Adrenal gland (tissue), 12 donors: ENCODE data around the gene KCNK3. TPM values are rescaled to one million over a fixed set of nuclear protein-coding genes. Genes with fewer than 3 reads are reported as not detected.
A peak's percentile ranks its signal among the peaks of the same experiment; 100 is the strongest.

Source experiments
- DNase-seq, 7 donors: peaks; one replicate each; pipeline ENCODE4 v3.0.0-alpha.2; 2019 to 2020
- H3K27ac ChIP-seq, 5 donors: fragments of 200-600 bp; sonication (generic) in 4 of 5; 1 replicate in 3 of 5; 2 replicates in 2 of 5; pipeline versions ENCODE4 v1.5.1 to v1.8.0; 2016 to 2020; ENCODE audit warnings: mild to moderate bottlenecking in 1 of 5
- H3K27me3 ChIP-seq: fragments of 200-600 bp; 2 replicates; pipeline ENCODE4 v1.8.0; 2021
- H3K36me3 ChIP-seq, 2 donors: fragments of 200-600 bp; replicated peaks in 1 of 2; 1 replicate in 1 of 2; 2 replicates in 1 of 2; pipeline versions ENCODE4 v1.5.1 to v1.8.0; 2018 to 2022
- H3K4me1 ChIP-seq, 2 donors: fragments of 200-600 bp; replicated peaks in 1 of 2; 1 replicate in 1 of 2; 2 replicates in 1 of 2; pipeline versions ENCODE4 v1.5.1 to v1.8.0; 2018 to 2021
- H3K4me3 ChIP-seq, 4 donors: fragments of 200-600 bp; sonication (generic) in 3 of 4; one replicate each; pipeline ENCODE4 v1.5.1; 2016 to 2018
- H3K9me3 ChIP-seq, 3 donors: fragments of 200-600 bp; sonication (generic) in 1 of 3; replicated peaks in 1 of 3; 1 replicate in 2 of 3; 2 replicates in 1 of 3; pipeline versions ENCODE4 v1.5.1 to v1.8.0; 2016 to 2021
- CTCF ChIP-seq, 6 experiments: fragments of 450-650 bp in 4 of 6; fragments of 200-600 bp in 2 of 6; sonication (generic) in 1 of 6; IDR thresholded peaks; 1 replicate in 5 of 6; 2 replicates in 1 of 6; pipeline versions ENCODE4 v1.5.1 to v1.8.0; 2016 to 2021; ENCODE audit warnings: antibody characterized with exemption in 6 of 6, mild to moderate bottlenecking in 2 of 6, moderate library complexity in 1 of 6
- POLR2A ChIP-seq, 2 donors: fragments of 450-650 bp; IDR thresholded peaks; one replicate each; pipeline ENCODE4 v1.6.1; 2017; ENCODE audit warnings: antibody characterized with exemption in 2 of 2, mild to moderate bottlenecking in 2 of 2, moderate library complexity in 1 of 2
- WGBS, 4 donors: extraction: QIAGEN DNeasy Blood & Tissue Kit in 2 of 4; methylation state at CpG; one replicate each; pipeline versions ENCODE4 v1.1.5 to v1.1.7; 2013 to 2017; 5-methylcytosine and 5-hydroxymethylcytosine counted together
- intact Hi-C, 2 donors: fragments of 100-400 bp; cut with DNase I; formaldehyde crosslinking; loops; one replicate each; pipeline versions ENCODE4 v1.14.1 to v1.15.0; 2022 to 2023
- polyA plus RNA-seq, 3 donors: library from polyadenylated mRNA; stranded (reverse); fragments of 200-250 nt in 2 of 3; fragments of 350-450 nt in 1 of 3; fragmentation: Illumina TruSeq in 1 of 3; extraction: RNeasy Lipid Tissue Mini Kit (QIAGEN cat#74804) in 1 of 3; gene quantifications; one replicate each; pipeline ENCODE4 v1.2.3, GENCODE V29; 2013 to 2014
- total RNA-seq, 9 donors: library from RNA; depleted of rRNA in 4 of 9; stranded (reverse); fragments of >200 nt in 4 of 9; fragments of 120-200 nt in 1 of 9; fragmentation: NEBNext Ultra II Directional in 1 of 9; extraction: Animal tissue kit (Norgen Biotek cat#: 25700) in 1 of 9; gene quantifications; one replicate each; pipeline versions ENCODE4 v1.1.0 to v1.2.4, GENCODE V29; 2013 to 2023
- donor health status: healthy with polysubstance abuse.
- donor health status: Bipolar disorder and iron deficiency.
- donor health status: DM: yes; HTN: yes; CAD: no.
- donor health status: DM: no; HTN: no; CAD: no.
- donor health status: DM: no; HTN: no; CAD: no.
- donor health status: DM: yes; HTN: yes; CAD: no.

The KCNK3 gene
- total and polyA plus RNA-seq, 12 donors, result 69.6 to 595 (median 382) TPM

GRCh38 chr2:26770986-26771586 lies 78.6 kb downstream of the KCNK3 start:
- Histone ChIP-seq H3K9me3 (no peaks in the 10 kb centered on the region), H3K27ac (peak overlapping the region; percentile 10 to 84 (median 73)), H3K4me3 (no peak overlapping the region), H3K27me3 (no peaks in the 10 kb centered on the region), H3K36me3 (peaks cover 0 to 25% of the 10 kb centered on the region in 2 donors), H3K4me1 (peaks cover 37 to 71% of the 10 kb centered on the region in 2 donors)
- DNase-seq, result peak; percentile 89 to 98 (median 96)
- intact Hi-C loops, result no loop called here
- 71 to 80% (median 76%) methylated on average over 3 to 6 of the region's 6 CpGs for WGBS, 4 donors
- TF ChIP-seq CTCF (IDR thresholded peaks at IDR 0.05) (peak in 4 of 6 experiments; percentile 10 to 33 (median 20)), POLR2A (IDR thresholded peaks at IDR 0.05) (no peak)

GRCh38 chr2:26772064-26773001 lies 79.8 kb downstream of the KCNK3 start:
- Histone ChIP-seq H3K4me1 (peaks cover 37 to 60% of the 10 kb centered on the region in 2 donors), H3K4me3 (no peak overlapping the region), H3K27ac (peak overlapping the region; percentile 52 to 84 (median 73)), H3K9me3 (no peaks in the 10 kb centered on the region), H3K27me3 (no peaks in the 10 kb centered on the region), H3K36me3 (peaks cover 0 to 37% of the 10 kb centered on the region in 2 donors)
- peak in 1 of 2 donors; percentile 62 for TF ChIP-seq POLR2A (IDR thresholded peaks at IDR 0.05)
- no peak for TF ChIP-seq CTCF (IDR thresholded peaks at IDR 0.05)
- DNase-seq, result peak; percentile 83 to 98 (median 95)
- WGBS, 4 donors, result 26 to 44% (median 39%) methylated on average over 11 to 13 of the region's 13 CpGs
- intact Hi-C loops, result no loop called here

- Histone ChIP-seq H3K4me3 (no peak overlapping the region), H3K27me3 (no peaks in the 10 kb centered on the region), H3K27ac (no peak overlapping the region), H3K4me1 (peaks cover 17 to 23% of the 10 kb centered on the region in 2 donors), H3K9me3 (no peaks in the 10 kb centered on the region), H3K36me3 (peaks cover 0 to 71% of the 10 kb centered on the region in 2 donors)
- TF ChIP-seq CTCF (IDR thresholded peaks at IDR 0.05) (no peak), POLR2A (IDR thresholded peaks at IDR 0.05) (no peak)
- peak in 1 of 7 donors; percentile 10 for DNase-seq
- intact Hi-C loops, result no loop called here
- WGBS, 4 donors, result 94 to 100% (median 95%) methylated on average over 2 to 5 of the region's 5 CpGs
Measured at GRCh38 chr2:26776195-26776800, 83.8 kb downstream of the KCNK3 start.

- Histone ChIP-seq H3K9me3 (no peaks in the 10 kb centered on the region), H3K27ac (peak overlapping the region in 1 of 5 donors; percentile 17), H3K36me3 (peaks cover 0 to 71% of the 10 kb centered on the region in 2 donors), H3K4me1 (peaks cover under 1 to 5% of the 10 kb centered on the region in 2 donors), H3K27me3 (no peaks in the 10 kb centered on the region), H3K4me3 (no peak overlapping the region)
- WGBS, 4 donors, result 94 to 100% (median 98%) methylated on average over 10 to 18 of the region's 18 CpGs
- intact Hi-C loops, result no loop called here
- DNase-seq, result peak in 1 of 7 donors; percentile 12
- TF ChIP-seq POLR2A (IDR thresholded peaks at IDR 0.05), result no peak
- TF ChIP-seq CTCF (IDR thresholded peaks at IDR 0.05), result no peak
Measured at GRCh38 chr2:26778098-26778497, 85.6 kb downstream of the KCNK3 start.
